NCI-H1105 treated with DMSO at 0.1 percent for 48 hours (cell line): ENCODE measurements around the gene SLC6A7.
"Not testable (repeated sequence)": the region's sequence is repeated elsewhere in the genome, so short reads cannot be mapped to it uniquely, and the experiment has no call there.

Source experiments
- DNase-seq: peaks from one replicate; lab custom pipeline; 2025; lab: John Stamatoyannopoulos, UW

SLC6A7 gene

GRCh38 chr5:150243590-150243989 lies 53.7 kb downstream of the SLC6A7 start:
- no peak for DNase-seq

GRCh38 chr5:150244209-150244608 lies 54.3 kb downstream of the SLC6A7 start:
- no peak for DNase-seq

- no peak for DNase-seq
These were observed 55.4 kb downstream of the SLC6A7 start for GRCh38 chr5:150245111-150245789.

GRCh38 chr5:150245808-150246207 lies 55.9 kb downstream of the SLC6A7 start:
- DNase-seq, result no peak

GRCh38 chr5:150246429-150246828 lies 56.6 kb downstream of the SLC6A7 start:
- DNase-seq, result no peak

- DNase-seq, result no peak
These were observed 57.0 kb downstream of the SLC6A7 start for GRCh38 chr5:150246835-150247234.

GRCh38 chr5:150247726-150248125 lies 57.9 kb downstream of the SLC6A7 start:
- no peak for DNase-seq

- DNase-seq, result not testable (repeated sequence)
These were observed 58.6 kb downstream of the SLC6A7 start for GRCh38 chr5:150248493-150248892.

- DNase-seq, result no peak
These were observed 59.1 kb downstream of the SLC6A7 start for GRCh38 chr5:150248946-150249345.

GRCh38 chr5:150249744-150250143 lies 59.9 kb downstream of the SLC6A7 start:
- DNase-seq, result no peak

- no peak for DNase-seq
These were observed 61.6 kb downstream of the SLC6A7 start for GRCh38 chr5:150251504-150251903.

GRCh38 chr5:150252489-150252888 lies 62.6 kb downstream of the SLC6A7 start:
- no peak for DNase-seq

GRCh38 chr5:150253416-150254208 lies 63.8 kb downstream of the SLC6A7 start:
- no peak for DNase-seq

GRCh38 chr5:150254363-150254762 lies 64.5 kb downstream of the SLC6A7 start:
- no peak for DNase-seq

- DNase-seq, result no peak
These were observed 64.9 kb downstream of the SLC6A7 start for GRCh38 chr5:150254774-150255173.

GRCh38 chr5:150255659-150256409 lies 66.0 kb downstream of the SLC6A7 start:
- DNase-seq, result no peak

- DNase-seq, result no peak
These were observed 66.7 kb downstream of the SLC6A7 start for GRCh38 chr5:150256410-150257064.

- DNase-seq, result no peak
These were observed 67.6 kb downstream of the SLC6A7 start for GRCh38 chr5:150257424-150257823.

GRCh38 chr5:150258130-150258529 lies 68.3 kb downstream of the SLC6A7 start:
- no peak for DNase-seq
